Eye (tissue), 1 donor: ENCODE results near the gene CREBZF.
"Not testable (repeated sequence)": the region's sequence is repeated elsewhere in the genome, so short reads cannot be mapped to it uniquely, and the experiment has no call there.

ENCODE experiments used
- DNase-seq: peaks from one replicate; pipeline ENCODE4 v3.0.0-alpha.2; 2015

Gene CREBZF

GRCh38 chr11:85626496-85626895 is 38.4 kb downstream of the CREBZF start:
- DNase-seq = no peak

GRCh38 chr11:85620256-85620655 is 44.7 kb downstream of the CREBZF start:
- no peak for DNase-seq

GRCh38 chr11:85619499-85619898 is 45.4 kb downstream of the CREBZF start:
- DNase-seq = no peak

- DNase-seq = not testable (repeated sequence)
These were observed 53.3 kb downstream of the CREBZF start for GRCh38 chr11:85611643-85612042.
